ENCODE measurements around the gene GFRA1. TPM values are rescaled to one million over a fixed set of nuclear protein-coding genes. Genes with fewer than 3 reads are reported as not detected.

The GFRA1 gene
- polyA plus RNA-seq, 3 donors: not detected

DNA sequence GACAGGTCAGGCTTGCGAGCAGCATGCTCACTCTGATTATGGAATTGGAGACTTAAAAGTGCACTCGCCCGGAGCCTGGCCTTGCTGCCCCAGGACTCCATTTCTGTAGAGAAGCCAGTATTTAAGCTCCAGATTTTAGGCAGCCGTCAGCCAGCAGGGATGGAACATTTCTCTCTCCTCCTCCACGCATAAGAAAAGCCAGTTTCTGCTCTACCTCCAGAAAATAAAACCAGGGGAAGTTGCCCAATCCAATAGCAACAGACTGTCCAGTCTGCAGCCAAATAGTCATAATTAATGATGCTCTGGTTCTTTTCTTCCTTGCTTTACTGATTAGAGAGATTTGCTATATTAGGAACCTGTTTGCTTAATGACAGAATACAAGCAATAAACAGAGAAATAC is 203.2 kb downstream of the GFRA1 start:
- Mint-ChIP-seq H3K27ac (no peak overlapping the region), H3K4me1 (no peaks in the 10 kb centered on the region), H3K36me3 (no peaks in the 10 kb centered on the region), H3K4me3 (no peak overlapping the region), H3K9me3 (peaks cover 0 to 5% (median 0%) of the 10 kb centered on the region in 7 donors), H3K27me3 (ENCODE audit: low read depth in 3 of 3) (no peaks in the 10 kb centered on the region)
- Histone ChIP-seq H3K27ac (ENCODE audit: low read depth in 1 of 2, low read length in 2 of 2) (no peak overlapping the region), H3K9ac (ENCODE audit: insufficient read depth, low read length, poor library complexity, severe bottlenecking) (no peak overlapping the region), H3K79me2 (ENCODE audit: insufficient read depth, low read length) (no peaks in the 10 kb centered on the region), H4K20me1 (ENCODE audit: insufficient read depth, low read length) (no peaks in the 10 kb centered on the region), H3K4me2 (replicated peaks; ENCODE audit: extremely low read depth, low read length, poor library complexity, severe bottlenecking) (no peak overlapping the region), H2AFZ (ENCODE audit: insufficient read depth, low read depth, low read length, poor library complexity, severe bottlenecking) (no peak overlapping the region), H3K36me3 (replicated peaks in 1 of 2; ENCODE audit: control insufficient read depth in 1 of 2, insufficient read depth in 2 of 2, low read length in 2 of 2) (no peaks in the 10 kb centered on the region), H3K4me3 (replicated peaks in 1 of 3; ENCODE audit: low read depth in 2 of 3, low read length in 3 of 3) (no peak overlapping the region), H3K9me3 (replicated peaks in 1 of 2; ENCODE audit: control insufficient read depth in 1 of 2, insufficient read depth in 1 of 2, low read length in 2 of 2) (no peaks in the 10 kb centered on the region), H3K27me3 (ENCODE audit: control insufficient read depth in 2 of 2, insufficient read depth in 2 of 2, low read length in 2 of 2) (no peaks in the 10 kb centered on the region), H3K4me1 (ENCODE audit: control insufficient read depth in 1 of 2, insufficient read depth in 2 of 2, low read length in 2 of 2) (no peaks in the 10 kb centered on the region)
- DNase-seq: no peak
- intact Hi-C loops (cut with micrococcal nuclease): no loop called here
- TF ChIP-seq, protein P1, sequence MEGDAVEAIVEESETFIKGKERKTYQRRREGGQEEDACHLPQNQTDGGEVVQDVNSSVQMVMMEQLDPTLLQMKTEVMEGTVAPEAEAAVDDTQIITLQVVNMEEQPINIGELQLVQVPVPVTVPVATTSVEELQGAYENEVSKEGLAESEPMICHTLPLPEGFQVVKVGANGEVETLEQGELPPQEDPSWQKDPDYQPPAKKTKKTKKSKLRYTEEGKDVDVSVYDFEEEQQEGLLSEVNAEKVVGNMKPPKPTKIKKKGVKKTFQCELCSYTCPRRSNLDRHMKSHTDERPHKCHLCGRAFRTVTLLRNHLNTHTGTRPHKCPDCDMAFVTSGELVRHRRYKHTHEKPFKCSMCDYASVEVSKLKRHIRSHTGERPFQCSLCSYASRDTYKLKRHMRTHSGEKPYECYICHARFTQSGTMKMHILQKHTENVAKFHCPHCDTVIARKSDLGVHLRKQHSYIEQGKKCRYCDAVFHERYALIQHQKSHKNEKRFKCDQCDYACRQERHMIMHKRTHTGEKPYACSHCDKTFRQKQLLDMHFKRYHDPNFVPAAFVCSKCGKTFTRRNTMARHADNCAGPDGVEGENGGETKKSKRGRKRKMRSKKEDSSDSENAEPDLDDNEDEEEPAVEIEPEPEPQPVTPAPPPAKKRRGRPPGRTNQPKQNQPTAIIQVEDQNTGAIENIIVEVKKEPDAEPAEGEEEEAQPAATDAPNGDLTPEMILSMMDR (IDR thresholded peaks at IDR 0.05): no peak
- WGBS (ENCODE audit: insufficient coverage): 89% methylated on average over 3 of the region's 5 CpGs

DNA sequence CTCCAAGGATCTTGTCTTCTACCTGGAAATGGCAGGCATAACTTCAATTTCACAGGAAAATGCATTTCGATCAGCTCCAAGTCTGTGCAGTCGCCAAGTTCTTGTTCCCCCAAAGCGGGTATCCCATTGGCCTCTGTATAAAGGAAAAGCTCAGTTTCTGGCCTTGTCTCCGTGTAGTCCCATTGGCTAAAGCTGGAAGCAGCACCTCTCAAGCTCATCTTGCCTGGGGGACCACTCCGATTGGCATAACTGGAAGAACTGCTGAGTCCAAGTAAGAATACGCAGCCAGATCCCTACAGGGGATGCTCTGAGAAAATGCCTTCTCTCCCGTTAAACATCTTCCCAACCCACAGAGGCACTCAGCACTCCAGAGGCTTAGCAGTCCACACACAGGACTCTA is 205.2 kb downstream of the GFRA1 start:
- Mint-ChIP-seq H3K9me3 (peaks cover 0 to 3% (median 0%) of the 10 kb centered on the region in 7 donors), H3K4me1 (no peaks in the 10 kb centered on the region), H3K4me3 (no peak overlapping the region), H3K27me3 (ENCODE audit: low read depth in 3 of 3) (no peaks in the 10 kb centered on the region), H3K27ac (no peak overlapping the region), H3K36me3 (no peaks in the 10 kb centered on the region)
- WGBS (ENCODE audit: insufficient coverage): 96% methylated on average over 6 of the region's 7 CpGs
- Histone ChIP-seq H3K27ac (ENCODE audit: low read depth in 1 of 2, low read length in 2 of 2) (no peak overlapping the region), H3K27me3 (ENCODE audit: control insufficient read depth in 2 of 2, insufficient read depth in 2 of 2, low read length in 2 of 2) (no peaks in the 10 kb centered on the region), H3K9me3 (replicated peaks in 1 of 2; ENCODE audit: control insufficient read depth in 1 of 2, insufficient read depth in 1 of 2, low read length in 2 of 2) (no peaks in the 10 kb centered on the region), H3K4me3 (replicated peaks in 1 of 3; ENCODE audit: low read depth in 2 of 3, low read length in 3 of 3) (no peak overlapping the region), H3K4me1 (ENCODE audit: control insufficient read depth in 1 of 2, insufficient read depth in 2 of 2, low read length in 2 of 2) (no peaks in the 10 kb centered on the region), H3K4me2 (replicated peaks; ENCODE audit: extremely low read depth, low read length, poor library complexity, severe bottlenecking) (no peak overlapping the region), H3K9ac (ENCODE audit: insufficient read depth, low read length, poor library complexity, severe bottlenecking) (no peak overlapping the region), H3K36me3 (replicated peaks in 1 of 2; ENCODE audit: control insufficient read depth in 1 of 2, insufficient read depth in 2 of 2, low read length in 2 of 2) (no peaks in the 10 kb centered on the region), H4K20me1 (ENCODE audit: insufficient read depth, low read length) (no peaks in the 10 kb centered on the region), H3K79me2 (ENCODE audit: insufficient read depth, low read length) (no peaks in the 10 kb centered on the region), H2AFZ (ENCODE audit: insufficient read depth, low read depth, low read length, poor library complexity, severe bottlenecking) (no peak overlapping the region)
- no peak for DNase-seq
- TF ChIP-seq, protein P1 (IDR thresholded peaks at IDR 0.05): no peak
- intact Hi-C loops (cut with micrococcal nuclease): no loop called here

Measured in CD14-positive monocyte (primary cell).